Stimulated activated CD4-positive, alpha-beta T cell treated with anti-CD3 and anti-CD28 coated beads, Interleukin-1b, Interleukin-23, amount 100 ng/mL, for 4 hours (primary cell): ENCODE measurements around the gene IFNL3.
"Not testable (repeated sequence)": the region's sequence is repeated elsewhere in the genome, so short reads cannot be mapped to it uniquely, and the experiment has no call there.

Experiments used
- DNase-seq, 2 donors: peaks; one replicate each; pipeline ENCODE4 v3.0.0-alpha.2; 2020; ENCODE audit warnings: low read depth in 2 of 2

The IFNL3 gene

DNA sequence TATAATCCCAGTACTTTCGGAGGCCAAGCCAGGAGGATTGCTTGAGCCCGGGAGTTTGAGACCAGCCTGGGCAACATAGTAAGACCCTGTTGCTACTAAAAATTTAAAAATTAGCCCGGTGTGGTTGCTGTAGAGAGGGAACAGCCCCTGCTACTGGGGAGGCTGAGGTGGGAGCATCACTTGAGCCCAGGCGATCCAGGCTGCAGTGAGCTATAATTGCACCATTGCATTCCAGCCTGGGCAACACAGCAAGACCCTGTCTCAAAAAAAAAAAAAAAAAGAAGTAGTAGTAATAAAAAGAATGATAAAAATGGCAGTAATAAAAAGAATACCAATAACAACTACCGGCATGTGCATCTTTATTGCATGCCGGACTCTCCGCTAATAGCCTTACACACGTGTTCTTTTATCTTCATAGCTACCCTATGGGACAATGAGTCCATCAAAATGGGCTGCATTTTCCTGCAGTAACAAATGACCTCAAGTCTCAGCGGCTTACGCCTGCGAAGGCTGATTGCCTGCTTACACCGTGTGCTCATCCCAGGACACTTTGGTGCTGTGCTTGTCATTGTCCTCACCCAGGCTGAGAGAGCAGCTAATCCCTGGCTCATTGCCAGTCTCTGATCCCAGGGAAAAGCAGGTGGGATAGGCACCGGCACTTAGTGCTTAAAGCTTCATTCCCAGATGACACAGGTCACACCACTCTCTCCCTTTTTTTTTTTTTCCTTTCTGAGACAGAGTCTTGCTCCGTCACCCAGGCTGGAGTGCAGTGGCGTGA, 26.4 kb downstream of the IFNL3 start:
- DNase-seq = no peak

DNA sequence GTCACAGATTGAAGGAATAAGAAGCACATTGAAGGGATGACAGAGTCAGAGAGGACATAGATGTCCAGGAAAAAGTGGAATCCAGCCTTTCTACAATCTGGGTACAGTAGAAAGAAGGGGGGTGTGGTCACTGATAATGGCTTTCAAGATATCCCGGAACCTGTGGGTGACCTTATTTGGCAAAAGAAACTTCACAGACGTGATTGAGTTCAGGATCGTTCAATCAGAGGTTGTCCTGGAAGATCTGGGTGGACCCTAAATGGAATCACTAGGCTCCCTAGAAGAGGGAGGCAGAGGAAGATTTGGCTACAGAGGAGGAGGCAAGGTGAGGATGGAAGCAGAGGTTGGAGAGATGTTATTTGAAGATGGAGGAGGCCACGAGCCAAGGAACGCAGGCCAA, 27.7 kb downstream of the IFNL3 start:
- no peak for DNase-seq

DNA sequence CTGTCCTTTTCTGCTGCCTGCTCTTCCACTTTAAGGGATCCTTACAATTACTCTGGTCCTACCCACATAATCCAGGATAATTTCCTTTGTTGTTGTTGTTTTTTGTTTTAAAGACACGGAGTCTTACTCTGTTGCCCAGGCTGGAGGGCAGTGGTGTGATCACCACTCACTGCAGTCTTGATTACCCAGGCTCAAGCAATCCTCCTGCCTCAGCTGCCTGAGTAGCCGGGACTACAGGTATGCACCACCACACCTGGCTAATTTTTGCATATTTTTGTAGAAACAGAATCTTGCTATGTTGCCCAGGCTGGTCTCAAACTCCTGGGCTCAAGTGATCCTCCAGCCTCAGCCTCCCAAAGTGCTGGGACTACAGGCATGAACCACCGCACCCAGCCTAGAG, 29.5 kb downstream of the IFNL3 start:
- DNase-seq = not testable (repeated sequence)

DNA sequence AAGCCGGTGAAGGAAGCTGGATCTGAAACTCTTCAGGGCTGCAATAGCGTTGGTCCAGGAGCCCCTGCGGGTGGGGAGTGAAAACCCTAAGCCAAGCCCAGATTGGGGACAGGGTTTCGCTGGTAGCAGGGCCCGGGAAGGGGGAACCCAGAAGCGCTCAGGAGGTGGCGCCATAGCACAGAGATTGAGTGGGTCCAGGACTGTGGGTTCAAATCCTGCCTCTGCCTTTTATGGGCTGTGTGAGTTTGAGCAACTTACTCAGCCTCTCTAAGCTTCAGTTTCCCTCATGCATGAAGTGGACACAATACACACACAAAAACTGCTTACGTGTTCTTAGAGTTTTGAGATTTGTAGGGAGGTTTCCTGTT, 32.4 kb downstream of the IFNL3 start:
- DNase-seq = peak; percentile 42 to 46

DNA sequence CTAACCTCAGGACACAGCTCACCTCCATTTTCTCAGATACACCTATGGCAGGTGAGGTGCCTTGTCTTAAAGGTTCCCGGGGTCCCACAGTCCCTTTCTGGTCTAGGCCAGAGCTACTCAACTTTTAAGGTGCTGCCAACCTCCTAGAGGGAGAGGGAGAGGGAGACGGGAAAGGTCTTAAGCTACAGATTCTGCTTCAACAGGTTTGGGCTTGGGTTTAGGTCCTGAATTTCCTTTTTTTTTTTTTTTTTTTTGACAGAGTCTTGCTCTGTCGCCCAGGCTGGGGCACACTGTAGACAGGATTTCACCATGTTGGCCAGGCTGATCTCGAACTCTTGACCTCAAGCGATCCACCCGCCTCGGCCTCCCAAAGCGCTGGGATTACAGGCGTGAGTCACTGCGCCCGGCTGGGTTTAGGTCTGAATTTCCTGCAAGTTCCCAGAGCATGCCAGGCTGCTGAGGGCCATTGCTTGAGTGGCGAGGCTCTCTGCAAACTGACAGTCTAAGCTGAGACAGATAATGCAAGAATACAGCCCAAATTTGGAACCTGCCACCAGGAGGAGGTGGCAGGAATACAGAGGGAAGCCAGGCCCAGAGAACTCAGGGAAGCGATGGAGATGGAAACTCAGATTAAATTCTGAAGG, 33.0 kb downstream of the IFNL3 start:
- no peak for DNase-seq

DNA sequence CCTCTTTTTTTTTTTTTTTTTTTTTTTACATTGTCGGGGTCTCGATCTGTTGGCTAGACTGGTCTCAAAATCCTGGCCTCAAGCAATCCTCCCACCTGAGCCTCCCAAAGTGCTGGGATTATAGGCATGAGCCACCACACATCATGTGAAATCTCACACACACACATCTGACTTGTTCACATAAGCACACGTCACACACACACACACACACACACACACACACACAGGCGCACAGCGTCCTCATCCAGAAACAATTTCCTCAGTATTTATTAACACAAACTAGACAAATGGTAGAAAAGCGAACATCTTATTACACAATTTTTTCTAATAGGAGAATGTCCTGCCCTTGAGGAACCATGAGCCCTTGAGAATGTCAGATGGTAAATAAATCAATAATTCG, 35.6 kb downstream of the IFNL3 start:
- DNase-seq = no peak

DNA sequence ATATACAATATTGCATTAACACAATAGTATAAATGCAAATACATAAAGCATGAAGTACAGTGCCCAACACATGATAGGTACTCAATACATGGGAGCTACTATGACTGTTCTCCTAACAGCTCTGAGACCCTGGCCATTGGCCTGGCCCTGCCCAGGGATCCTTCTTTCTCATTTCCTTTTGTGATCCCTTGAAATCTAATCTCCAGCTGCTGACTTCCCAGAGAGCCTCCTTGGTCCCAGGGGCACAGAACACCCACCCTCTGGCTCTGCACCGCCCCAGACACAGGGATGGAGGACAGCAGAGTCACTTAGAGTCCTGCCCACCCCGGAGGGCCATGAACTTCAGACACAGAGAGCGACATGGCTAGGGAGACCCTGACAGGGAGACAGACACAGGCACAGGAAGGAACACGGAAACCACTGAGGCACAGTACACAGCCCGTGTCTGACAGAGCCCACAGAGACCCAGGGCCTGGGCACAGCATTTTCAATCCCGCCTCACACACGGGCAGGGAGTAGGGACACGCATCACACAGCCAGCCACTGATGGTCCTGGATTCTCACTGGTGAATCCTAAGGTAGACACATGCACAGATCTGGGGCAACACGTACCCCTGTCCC, 36.5 kb downstream of the IFNL3 start:
- DNase-seq = no peak

DNA sequence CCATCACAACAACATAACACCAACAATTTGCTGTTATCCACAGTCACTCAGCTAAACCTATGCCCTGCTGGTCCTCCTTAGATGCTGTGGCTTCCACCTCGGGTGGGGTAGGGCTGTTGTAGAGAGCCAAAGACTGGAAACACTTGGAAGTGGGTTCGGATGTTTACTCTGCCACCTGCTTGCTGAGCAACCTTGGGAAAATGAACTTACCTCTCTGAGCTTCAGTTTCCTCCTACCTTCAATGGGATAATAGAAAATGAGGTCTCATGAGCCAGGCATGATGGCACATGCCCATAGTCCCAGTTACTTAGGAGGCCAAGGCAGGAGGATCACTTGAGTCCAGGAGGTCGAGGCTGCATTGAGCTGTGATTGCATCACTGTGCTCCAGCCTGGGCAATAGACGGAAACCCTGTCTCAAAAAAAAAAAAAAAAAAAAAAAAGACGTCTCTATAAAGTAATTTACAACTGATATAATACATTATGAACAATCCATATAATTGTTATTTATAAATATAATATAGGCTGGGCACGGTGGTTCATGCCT, 37.4 kb downstream of the IFNL3 start:
- DNase-seq = no peak

DNA sequence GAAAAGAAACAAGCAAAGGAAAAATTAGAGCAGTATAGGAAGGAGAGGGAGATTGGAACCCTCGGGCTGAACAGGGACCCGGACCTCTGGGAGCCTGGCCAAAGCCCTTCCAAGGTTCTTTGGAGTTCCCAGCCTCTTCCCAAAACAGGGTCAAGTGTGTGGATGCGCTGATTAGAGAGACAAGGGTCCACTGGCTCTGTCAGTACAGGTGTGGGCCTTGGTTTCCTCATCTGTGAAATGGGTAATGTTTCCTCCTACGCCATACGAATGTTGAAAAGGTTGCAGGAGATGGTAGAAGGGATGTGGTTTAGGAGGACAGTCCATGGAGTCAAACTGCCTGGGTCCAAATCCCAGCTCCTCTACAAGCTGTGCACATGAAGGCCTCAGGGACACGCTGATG, 38.7 kb downstream of the IFNL3 start:
- DNase-seq = no peak

DNA sequence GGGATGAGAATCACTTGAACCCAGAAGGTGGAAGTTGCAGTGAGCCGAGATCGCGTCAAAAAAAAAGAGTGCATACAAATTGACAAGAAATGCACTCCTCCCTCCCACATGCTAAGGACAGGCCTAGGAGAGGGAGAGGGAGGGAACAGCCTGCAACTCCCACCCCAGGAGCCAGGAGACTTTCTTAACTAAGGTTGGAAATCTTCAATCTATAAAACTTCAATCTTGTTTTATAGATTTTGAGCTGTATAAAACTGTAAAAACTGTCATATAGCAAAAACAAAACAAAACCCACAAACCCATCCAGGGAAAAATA, 39.4 kb downstream of the IFNL3 start:
- DNase-seq = no peak

DNA sequence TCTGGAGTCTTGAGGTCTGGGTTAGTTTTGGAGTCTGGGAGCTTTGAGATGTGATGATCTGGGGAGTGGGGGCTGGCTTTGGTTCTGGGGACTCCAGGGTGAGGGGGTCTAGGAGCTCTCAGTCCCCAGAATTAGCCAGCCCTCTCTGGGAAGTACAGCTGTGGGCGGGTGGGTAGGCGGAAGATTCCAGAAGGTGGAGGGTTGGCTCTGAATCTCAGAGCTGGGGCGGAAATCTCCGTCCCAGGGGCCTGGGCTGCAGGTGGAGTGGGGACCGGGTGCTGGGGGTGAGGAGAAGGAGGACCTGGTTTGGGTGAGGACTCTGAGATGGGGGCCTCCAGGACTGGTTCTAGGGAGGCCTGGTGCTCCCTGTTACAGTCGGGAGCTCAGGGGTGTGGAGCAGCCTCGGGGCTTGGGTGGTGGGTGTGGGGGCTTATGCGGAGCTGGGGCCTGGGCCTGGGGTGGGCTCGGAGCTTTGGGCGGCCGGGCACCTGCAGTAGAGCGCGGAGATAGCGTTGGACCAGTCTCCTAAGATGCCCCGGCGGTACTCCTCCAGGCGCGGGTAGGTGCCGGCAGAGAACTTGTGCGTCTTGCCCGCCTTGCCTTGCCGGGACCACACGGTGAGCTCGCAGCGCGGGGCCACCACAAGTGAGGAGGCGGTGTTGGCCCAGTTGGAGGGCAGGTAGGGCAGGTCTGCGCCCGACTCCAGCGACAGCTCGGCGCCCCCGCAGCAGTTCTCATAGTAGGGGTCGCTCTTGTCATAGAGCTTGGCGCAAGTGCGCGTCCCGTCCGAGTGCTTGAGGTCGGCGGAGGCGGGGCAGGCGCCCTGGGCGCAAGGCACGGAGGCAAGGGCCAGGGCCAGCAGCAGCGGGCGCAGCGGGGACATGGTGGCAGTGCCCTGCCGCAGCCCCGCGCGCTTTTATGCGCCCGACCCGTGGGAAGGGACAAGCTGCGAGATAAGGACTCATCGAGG, 41.1 kb downstream of the IFNL3 start, which contains the start of gene SYCN:
Gene SYCN (minus strand): TSS at position 892 of the 970 bp plus-strand sequence. CDS start 9 bp downstream, at position 883.
- no peak for DNase-seq

DNA sequence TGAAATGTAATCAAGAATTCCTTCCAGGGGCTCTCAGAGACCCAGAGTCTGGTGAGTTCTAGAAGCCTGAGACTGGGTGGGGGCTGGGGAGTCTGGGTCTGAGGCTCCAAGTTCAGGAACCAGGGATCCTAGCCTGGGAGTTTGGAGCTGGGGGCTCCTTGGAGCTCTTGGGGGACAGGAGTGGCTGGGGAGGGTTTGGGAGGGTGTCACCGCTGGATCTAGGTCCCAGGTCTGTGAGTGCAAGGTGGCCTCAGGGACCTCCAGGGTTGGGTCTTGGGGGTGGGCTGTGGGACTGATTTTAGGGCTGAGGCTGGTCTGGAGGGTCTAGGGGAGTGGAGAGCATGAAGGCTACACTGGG, 41.8 kb downstream of the IFNL3 start:
- DNase-seq = no peak

DNA sequence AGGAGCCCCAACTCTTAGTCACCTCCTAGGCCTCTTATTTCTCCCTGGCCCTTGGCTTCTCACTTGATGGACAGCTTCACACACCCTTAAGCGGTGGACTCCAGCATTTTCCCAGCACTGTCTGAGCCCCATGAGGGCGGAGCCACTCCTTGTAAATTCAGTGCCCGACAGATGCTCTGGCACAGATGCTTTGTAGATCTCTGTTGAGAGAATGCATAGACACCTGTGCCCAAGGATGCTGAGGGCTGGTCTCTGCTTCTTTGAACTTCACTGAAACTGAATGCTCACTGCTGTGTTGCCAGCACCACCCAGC, 44.0 kb downstream of the IFNL3 start:
- DNase-seq = no peak

DNA sequence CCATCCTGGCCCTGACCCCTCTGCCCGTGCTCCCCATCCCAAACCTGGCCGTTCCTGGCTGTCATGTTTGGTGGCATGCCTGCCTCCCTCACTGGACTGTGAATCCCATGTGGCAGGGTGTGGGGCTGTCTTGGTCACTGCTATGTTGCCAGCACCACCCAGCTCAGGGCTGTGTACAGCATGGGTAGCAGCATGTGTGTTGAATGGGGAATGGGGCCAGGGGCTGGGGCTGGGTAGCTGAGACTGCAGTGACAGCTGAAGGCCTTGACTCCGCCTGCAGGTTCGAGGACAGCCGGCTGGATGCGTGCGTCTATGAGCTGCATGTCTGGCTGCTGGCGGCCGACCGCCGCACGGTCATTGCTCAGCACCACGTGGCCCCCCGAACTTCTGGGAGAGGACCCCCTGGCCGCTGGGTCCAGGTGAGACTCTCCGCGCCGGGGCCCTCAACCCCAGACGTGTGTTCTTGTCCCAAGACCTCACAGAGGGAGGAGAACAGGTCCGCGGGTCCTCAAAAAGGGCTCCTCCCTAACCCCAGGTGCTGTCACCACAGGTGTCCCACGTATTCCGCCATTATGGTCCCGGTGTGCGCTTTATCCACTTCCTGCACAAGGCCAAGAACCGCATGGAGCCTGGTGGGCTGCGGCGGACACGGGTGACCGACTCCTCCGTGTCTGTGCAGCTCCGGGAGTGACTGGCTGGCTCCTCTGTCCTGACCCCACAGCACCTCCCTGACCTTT, 44.6 kb downstream of the IFNL3 start:
- no peak for DNase-seq

DNA sequence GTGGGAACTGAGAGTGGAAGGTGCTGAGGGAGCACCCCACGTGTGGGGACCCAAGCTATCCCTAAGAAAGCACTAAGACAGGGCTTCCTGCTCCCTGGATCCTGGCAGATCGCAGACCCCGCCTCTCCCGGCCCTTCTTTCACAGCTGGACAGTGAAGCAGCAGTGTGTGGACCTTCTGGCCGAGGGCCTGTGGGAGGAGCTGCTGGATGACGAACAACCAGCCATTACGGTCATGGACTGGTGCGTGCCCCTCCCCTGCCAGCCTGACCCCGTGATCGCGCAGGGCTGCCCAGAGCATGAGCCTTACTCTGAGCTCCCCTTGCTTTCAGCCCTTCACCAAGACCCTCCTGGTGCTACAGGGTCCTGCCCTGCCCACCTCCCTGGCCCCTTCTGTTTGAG, 45.8 kb downstream of the IFNL3 start:
- no peak for DNase-seq

DNA sequence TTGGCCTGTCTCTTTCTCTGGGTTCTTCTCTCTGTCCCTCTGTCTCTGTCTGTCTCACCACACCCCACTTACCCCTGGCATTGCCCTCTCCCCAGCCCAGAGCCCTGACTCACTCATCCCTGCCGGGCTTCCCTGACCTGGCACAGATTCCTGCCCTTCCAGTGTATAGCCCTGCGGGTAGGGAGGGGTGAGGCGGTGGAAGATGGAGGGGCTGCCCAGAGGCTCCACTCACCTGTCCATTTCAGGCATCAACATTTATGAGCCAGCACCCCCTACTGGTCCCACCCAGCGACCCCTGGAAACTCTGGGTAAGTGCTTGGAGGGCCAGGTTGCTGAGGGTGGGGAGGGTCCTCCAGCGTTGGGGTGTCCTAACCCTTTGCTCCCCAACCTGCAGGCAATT, 47.0 kb downstream of the IFNL3 start:
- no peak for DNase-seq

DNA sequence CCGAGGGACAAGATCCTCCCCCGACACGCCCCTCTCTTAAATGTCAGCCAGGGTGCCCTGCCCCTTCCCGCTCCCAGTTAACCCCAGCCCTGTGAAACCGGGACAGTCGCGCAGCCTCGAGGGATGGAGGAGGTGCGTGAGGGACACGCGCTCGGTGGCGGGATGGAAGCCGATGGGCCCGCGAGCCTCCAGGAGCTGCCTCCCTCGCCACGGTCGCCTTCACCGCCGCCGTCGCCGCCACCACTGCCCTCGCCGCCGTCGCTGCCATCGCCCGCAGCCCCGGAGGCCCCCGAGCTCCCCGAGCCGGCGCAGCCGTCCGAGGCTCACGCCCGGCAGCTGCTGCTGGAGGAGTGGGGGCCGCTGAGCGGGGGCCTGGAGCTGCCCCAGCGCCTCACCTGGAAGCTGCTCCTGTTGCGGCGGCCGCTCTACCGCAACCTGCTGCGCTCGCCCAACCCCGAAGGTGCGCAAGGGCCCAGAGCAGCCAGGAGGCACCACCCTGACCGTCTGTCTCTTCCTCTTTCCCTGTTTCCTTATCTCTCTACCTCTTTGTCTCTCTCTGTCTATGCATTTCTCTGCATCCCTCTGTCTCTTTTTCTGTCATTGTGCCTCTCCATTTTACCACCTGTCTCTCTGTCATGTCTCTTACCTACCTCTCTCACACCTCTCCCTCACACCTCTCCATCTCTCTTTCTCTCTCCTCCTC, 47.8 kb downstream of the IFNL3 start, which contains the start of gene NCCRP1:
Gene NCCRP1 (plus strand): TSS at position 105 of the 703 bp plus-strand sequence. CDS start 19 bp downstream, at position 124.
- no peak for DNase-seq

DNA sequence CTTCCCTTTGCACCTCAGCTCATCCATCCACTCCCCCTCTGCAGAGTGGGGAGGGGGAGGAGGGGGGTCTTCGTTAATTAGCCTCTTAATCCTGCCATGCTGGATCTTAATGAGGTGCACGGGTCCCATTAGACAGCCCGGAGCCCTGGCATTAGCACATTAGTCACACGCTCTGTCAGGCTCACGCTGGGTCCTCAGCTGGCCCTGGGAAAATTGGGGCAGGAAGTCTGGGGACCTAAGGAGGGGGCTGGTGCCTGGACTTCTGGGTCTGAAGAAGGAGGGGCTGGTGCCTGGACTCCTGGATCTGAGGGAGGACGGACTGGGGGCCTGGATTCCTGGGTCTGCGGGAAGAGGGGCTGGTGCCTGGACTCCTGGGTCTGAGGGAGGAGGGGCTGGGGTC, 48.5 kb downstream of the IFNL3 start:
- DNase-seq = no peak

DNA sequence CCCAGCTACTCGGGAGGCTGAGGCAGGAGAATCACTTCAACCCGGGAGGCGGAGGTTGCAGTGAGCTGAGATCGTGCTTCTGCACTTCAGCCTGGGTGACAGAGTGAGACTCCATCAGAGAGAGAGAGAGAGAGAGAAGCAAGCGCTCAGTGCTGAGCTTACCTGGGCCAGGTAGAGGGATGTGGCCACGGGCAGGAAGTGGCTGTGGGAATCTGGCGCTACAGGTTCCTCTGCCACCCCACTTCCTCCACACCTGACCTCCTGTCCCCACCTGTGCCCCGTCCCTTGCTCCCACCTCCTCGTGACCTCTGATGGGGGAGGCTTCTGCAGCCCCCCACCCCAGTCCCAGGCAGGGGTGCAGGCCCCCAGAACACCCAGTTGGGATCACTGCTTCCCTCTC, 49.1 kb downstream of the IFNL3 start:
- no peak for DNase-seq

DNA sequence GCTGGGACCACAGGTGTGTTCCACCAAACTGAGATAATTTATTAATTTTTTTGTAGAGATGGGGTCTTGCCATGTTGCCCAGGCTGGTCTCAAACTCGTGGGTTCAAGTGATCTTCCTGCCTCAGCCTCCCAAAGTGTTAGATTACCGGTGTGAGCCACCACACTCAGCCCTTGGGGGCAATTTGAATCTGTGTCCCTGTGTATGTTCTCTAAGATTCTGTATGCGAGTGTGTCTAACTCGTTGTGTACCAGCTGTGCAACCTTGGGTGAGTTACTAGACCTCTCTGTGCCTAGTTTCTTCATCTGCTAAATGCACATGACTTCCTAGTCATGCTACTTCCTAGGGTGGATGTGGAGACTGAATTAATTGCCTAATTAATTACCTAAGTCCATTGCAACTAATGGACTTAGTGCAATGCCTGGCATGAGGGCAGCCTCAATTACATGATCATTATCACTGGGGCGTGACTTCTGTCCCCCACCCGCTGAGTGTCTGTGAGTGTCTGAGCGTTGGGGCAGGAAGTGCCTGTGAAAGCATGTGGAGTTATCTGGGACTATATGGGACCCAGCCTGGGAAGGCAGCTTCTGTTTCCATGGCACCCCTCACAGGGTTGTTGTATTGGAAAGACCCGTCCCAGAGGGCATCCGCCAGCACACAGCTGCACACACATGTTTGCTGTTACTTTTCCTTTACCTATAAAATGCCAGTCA, 49.8 kb downstream of the IFNL3 start:
- DNase-seq = no peak
